HCT116 (cell line): ENCODE data around the gene TBL1X. TPM values are rescaled to one million over a fixed set of nuclear protein-coding genes. Genes with fewer than 3 reads are reported as not detected.

Experiments used
- ATAC-seq: fragments of 200-7000 bp; cut with Tn5 transposase; 2 replicates; pipeline ENCODE4 v1.9.1; 2020; ENCODE audit warnings: mild to moderate bottlenecking, moderate library complexity
- BruUV-seq: library from RNA; stranded (reverse); fragments of 400-500 nt; replicated peaks from 2 replicates; lab custom pipeline; 2021; lab: Mats Ljungman, UMichigan
- CTCF ChIA-PET: fragments of 300-600 bp; sonication (Branson Sonifier 250); formaldehyde crosslinking; loops from one replicate; lab custom pipeline; 2021; ENCODE audit warnings: antibody characterized with exemption; lab: Charles Lee
- POLR2A ChIA-PET: fragments of 300-600, 350-600 bp; sonication (Branson Sonifier 250); formaldehyde crosslinking; loops from one replicate; lab custom pipeline; 2021; ENCODE audit warnings: antibody characterized with exemption; lab: Charles Lee
- RAD21 ChIA-PET, 2 experiments: fragments of 300-600 bp; sonication (Branson Sonifier 250); formaldehyde crosslinking; loops; one replicate each; lab custom pipeline; 2023; ENCODE audit warnings: low total read pairs in 2 of 2; ENCODE audit not compliant: uncharacterized antibody in 2 of 2, unreplicated experiment in 2 of 2, low non-redundant PET in 1 of 2; lab: Charles Lee
- DNase-seq: peaks from one replicate; pipeline ENCODE4 v3.0.0-alpha.2; 2010; ENCODE audit warnings: low read depth, low spot score
- H2AFZ ChIP-seq: fragments of 200-600 bp; shearing (Covaris generic), sonication (generic); 2 replicates; pipeline ENCODE4 v1.6.1; 2017; ENCODE audit warnings: low read depth, mixed run types, mixed read lengths, antibody characterized with exemption, low read length; ENCODE audit not compliant: poor library complexity, severe bottlenecking
- H3K27ac ChIP-seq: 2 replicates; pipeline ENCODE4 v1.5.1; 2012; ENCODE audit warnings: low read depth, low read length
- H3K27me3 ChIP-seq: fragments of 200-600 bp; sonication (generic); 2 replicates; pipeline ENCODE4 v1.6.1; 2016; ENCODE audit warnings: mixed run types, low read length, mixed read lengths; ENCODE audit not compliant: insufficient read depth
- H3K36me3 ChIP-seq, 2 experiments: fragments of 200-500 bp in 1 of 2; fragments of 200-600 bp in 1 of 2; sonication (Bioruptor generic) in 1 of 2; sonication (generic) in 1 of 2; 2 replicates each; pipeline versions ENCODE4 v1.5.1 to v1.6.1; 2014 to 2016; ENCODE audit warnings: low read length in 2 of 2, inconsistent platforms in 1 of 2, mixed read lengths in 1 of 2, mixed run types in 1 of 2; ENCODE audit not compliant: insufficient read depth in 2 of 2, control insufficient read depth in 1 of 2
- H3K4me1 ChIP-seq, 2 experiments: fragments of 200-600 bp in 1 of 2; sonication (generic) in 1 of 2; 2 replicates each; pipeline versions ENCODE4 v1.5.1 to v1.6.1; 2012 to 2017; ENCODE audit warnings: low read length in 2 of 2, inconsistent platforms in 1 of 2, mild to moderate bottlenecking in 1 of 2, mixed read lengths in 1 of 2, mixed run types in 1 of 2, moderate library complexity in 1 of 2; ENCODE audit not compliant: insufficient read depth in 2 of 2, control insufficient read depth in 1 of 2
- H3K4me2 ChIP-seq: fragments of 200-600 bp; sonication (generic); 2 replicates; pipeline ENCODE4 v1.6.1; 2017; ENCODE audit warnings: mixed run types, low read length, mixed read lengths
- H3K4me3 ChIP-seq, 2 experiments: fragments of 200-600 bp in 1 of 2; sonication (generic) in 1 of 2; replicated peaks in 1 of 2; 2 replicates each; pipeline ENCODE4 v1.5.1; 2011 to 2016; ENCODE audit warnings: low read length in 2 of 2, control low read depth in 1 of 2, low read depth in 1 of 2, mild to moderate bottlenecking in 1 of 2, mixed read lengths in 1 of 2, mixed run types in 1 of 2
- H3K79me2 ChIP-seq: fragments of 200-600 bp; sonication (generic); 2 replicates; pipeline ENCODE4 v1.6.1; 2017; ENCODE audit warnings: mild to moderate bottlenecking, mixed run types, low read length, moderate library complexity, mixed read lengths; ENCODE audit not compliant: insufficient read depth
- H3K9ac ChIP-seq: fragments of 200-600 bp; sonication (generic); 2 replicates; pipeline ENCODE4 v1.6.1; 2016; ENCODE audit warnings: low read length, mixed read lengths
- H3K9me2 ChIP-seq: fragments of 200-600 bp; sonication (generic), shearing (Covaris generic); 2 replicates; pipeline ENCODE4 v1.6.1; 2017; ENCODE audit warnings: mixed run types, mild to moderate bottlenecking, moderate library complexity; ENCODE audit not compliant: insufficient read depth
- H3K9me3 ChIP-seq, 2 experiments: fragments of 200-500 bp in 1 of 2; fragments of 200-600 bp in 1 of 2; sonication (Bioruptor generic) in 1 of 2; sonication (generic) in 1 of 2; 2 replicates each; pipeline ENCODE4 v1.6.1; 2014 to 2017; ENCODE audit warnings: low read length in 2 of 2, mixed read lengths in 2 of 2, inconsistent platforms in 1 of 2, low read depth in 1 of 2, mild to moderate bottlenecking in 1 of 2, mixed run types in 1 of 2, moderate library complexity in 1 of 2; ENCODE audit not compliant: control insufficient read depth in 1 of 2, insufficient read depth in 1 of 2
- H4K20me1 ChIP-seq: fragments of 200-600 bp; sonication (generic), shearing (Covaris generic); 2 replicates; pipeline ENCODE4 v1.6.1; 2017; ENCODE audit warnings: mixed run types, mild to moderate bottlenecking, moderate library complexity; ENCODE audit not compliant: insufficient read depth
- ATF3 ChIP-seq: IDR thresholded peaks from 2 replicates; pipeline ENCODE4 v1.6.1; 2012
- CEBPB ChIP-seq: IDR thresholded peaks from 2 replicates; pipeline ENCODE4 v1.6.1; 2012; ENCODE audit warnings: low read depth
- CTCF ChIP-seq, 3 experiments: fragments of 200-600 bp in 1 of 3; sonication (generic) in 1 of 3; IDR thresholded peaks in 2 of 3; conservative IDR thresholded peaks in 1 of 3; 2 replicates each; pipeline ENCODE4 v1.5.1; 2012 to 2017; ENCODE audit warnings: low read depth in 2 of 3, low read length in 2 of 3, antibody characterized with exemption in 1 of 3, borderline replicate concordance in 1 of 3, control low read depth in 1 of 3, mild to moderate bottlenecking in 1 of 3, mixed read lengths in 1 of 3, mixed run types in 1 of 3, moderate library complexity in 1 of 3; ENCODE audit not compliant: insufficient read depth in 1 of 3
- ELF1 ChIP-seq: IDR thresholded peaks from 2 replicates; pipeline ENCODE4 v1.6.1; 2012; ENCODE audit warnings: low read depth, borderline replicate concordance
- EZH2 ChIP-seq: fragments of 200-600 bp; sonication (generic); IDR thresholded peaks from 2 replicates; pipeline ENCODE4 v1.6.1; 2017; ENCODE audit warnings: antibody characterized with exemption, mixed run types
- FOSL1 ChIP-seq: IDR thresholded peaks from 2 replicates; pipeline ENCODE4 v1.6.1; 2012; ENCODE audit warnings: low read depth
- JUND ChIP-seq: IDR thresholded peaks from 2 replicates; pipeline ENCODE4 v1.6.1; 2012
- POLR2A ChIP-seq: IDR thresholded peaks from 2 replicates; pipeline ENCODE4 v1.7.0; 2011; ENCODE audit warnings: borderline replicate concordance; ENCODE audit not compliant: insufficient read depth, insufficient read length; ENCODE audit errors: extremely low read depth
- POLR2AphosphoS5 ChIP-seq: IDR thresholded peaks from 2 replicates; pipeline ENCODE4 v1.6.1; 2011; ENCODE audit warnings: mild to moderate bottlenecking, low read depth, low read length, moderate library complexity
- RAD21 ChIP-seq: IDR thresholded peaks from 2 replicates; pipeline ENCODE4 v1.6.1; 2012; ENCODE audit warnings: low read depth, mild to moderate bottlenecking
- SIN3A ChIP-seq: IDR thresholded peaks from 2 replicates; pipeline ENCODE4 v1.6.1; 2012; ENCODE audit warnings: low read depth
- SP1 ChIP-seq: IDR thresholded peaks from 2 replicates; pipeline ENCODE4 v1.6.1; 2012; ENCODE audit warnings: low read depth
- SRF ChIP-seq: IDR thresholded peaks from 2 replicates; pipeline ENCODE4 v1.6.1; 2012; ENCODE audit warnings: low read depth
- TCF7L2 ChIP-seq: IDR thresholded peaks from 2 replicates; pipeline ENCODE4 v1.7.0; 2011; ENCODE audit warnings: borderline replicate concordance, inconsistent platforms; ENCODE audit not compliant: insufficient read depth, insufficient read length; ENCODE audit errors: extremely low read depth
- YY1 ChIP-seq: IDR thresholded peaks from 2 replicates; pipeline ENCODE4 v1.6.1; 2011; ENCODE audit warnings: low read length, low read depth, moderate library complexity, mild to moderate bottlenecking; ENCODE audit not compliant: insufficient replicate concordance; ENCODE audit errors: extremely low read depth
- ZFX ChIP-seq: fragments of 450-650 bp; IDR thresholded peaks from 2 replicates; pipeline ENCODE4 v1.6.1; 2017
- intact Hi-C: fragments of 100-400 bp; cut with micrococcal nuclease; formaldehyde crosslinking; loops from 2 replicates; pipeline ENCODE4 v1.10.0; 2022
- total RNA-seq: library from RNA; stranded (reverse); gene quantifications from one replicate; pipeline ENCODE4 v1.2.1, GENCODE V29; 2021; ENCODE audit not compliant: unreplicated experiment
- TF ChIP-seq, protein P1 (sequence below): IDR thresholded peaks from 2 replicates; pipeline ENCODE4 v1.6.1; 2012
- TF ChIP-seq, protein P2 (sequence below): IDR thresholded peaks from 2 replicates; pipeline ENCODE4 v1.6.1; 2011; ENCODE audit warnings: mild to moderate bottlenecking, low read length, moderate library complexity; ENCODE audit not compliant: insufficient replicate concordance; ENCODE audit errors: extremely low read depth

TBL1X gene
- total RNA-seq, 1 experiment from 2014 or later, result 37.8 TPM

GRCh38 chrX:9772943-9773342 lies 308.1 kb downstream of the TBL1X start:
- POLR2A ChIA-PET, result no interaction called here
- H3K4me2 ChIP-seq, result no peak overlapping the region
- TF ChIP-seq YY1, result no peak
- no peak for TF ChIP-seq ZFX
- no peaks in the 10 kb centered on the region for H3K4me1 ChIP-seq
- H3K9ac ChIP-seq, result no peak overlapping the region
- H3K36me3 ChIP-seq, result no peaks in the 10 kb centered on the region
- DNase-seq (no peak), ATAC-seq (no peak)
- H3K79me2 ChIP-seq, result no peaks in the 10 kb centered on the region
- H4K20me1 ChIP-seq, result no peaks in the 10 kb centered on the region
- no peaks in the 10 kb centered on the region for H3K27me3 ChIP-seq
- CTCF ChIA-PET, result no interaction called here
- H3K27ac ChIP-seq, result no peak overlapping the region
- BruUV-seq, result no TSS peak
- no peak overlapping the region for H3K4me3 ChIP-seq
- H3K9me3 ChIP-seq, result no peaks in the 10 kb centered on the region
- intact Hi-C loops, result no loop called here
- no peaks in the 10 kb centered on the region for H3K9me2 ChIP-seq
- no peak overlapping the region for H2AFZ ChIP-seq
- RAD21 ChIA-PET, result no interaction called here

- TF ChIP-seq RAD21, result no peak
- no peak for TF ChIP-seq CEBPB
- TF ChIP-seq POLR2AphosphoS5, result no peak
- TF ChIP-seq CTCF (IDR thresholded peaks at IDR 0.05 in 2 of 3, conservative IDR thresholded peaks at IDR 0.05 in 1 of 3; ENCODE audit: borderline replicate concordance in 1 of 3, insufficient read depth in 1 of 3, low read depth in 2 of 3, low read length in 2 of 3), result no peak
- TF ChIP-seq, protein P1, sequence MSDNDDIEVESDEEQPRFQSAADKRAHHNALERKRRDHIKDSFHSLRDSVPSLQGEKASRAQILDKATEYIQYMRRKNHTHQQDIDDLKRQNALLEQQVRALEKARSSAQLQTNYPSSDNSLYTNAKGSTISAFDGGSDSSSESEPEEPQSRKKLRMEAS, result no peak
- no peak for TF ChIP-seq FOSL1
- TF ChIP-seq, protein P2, sequence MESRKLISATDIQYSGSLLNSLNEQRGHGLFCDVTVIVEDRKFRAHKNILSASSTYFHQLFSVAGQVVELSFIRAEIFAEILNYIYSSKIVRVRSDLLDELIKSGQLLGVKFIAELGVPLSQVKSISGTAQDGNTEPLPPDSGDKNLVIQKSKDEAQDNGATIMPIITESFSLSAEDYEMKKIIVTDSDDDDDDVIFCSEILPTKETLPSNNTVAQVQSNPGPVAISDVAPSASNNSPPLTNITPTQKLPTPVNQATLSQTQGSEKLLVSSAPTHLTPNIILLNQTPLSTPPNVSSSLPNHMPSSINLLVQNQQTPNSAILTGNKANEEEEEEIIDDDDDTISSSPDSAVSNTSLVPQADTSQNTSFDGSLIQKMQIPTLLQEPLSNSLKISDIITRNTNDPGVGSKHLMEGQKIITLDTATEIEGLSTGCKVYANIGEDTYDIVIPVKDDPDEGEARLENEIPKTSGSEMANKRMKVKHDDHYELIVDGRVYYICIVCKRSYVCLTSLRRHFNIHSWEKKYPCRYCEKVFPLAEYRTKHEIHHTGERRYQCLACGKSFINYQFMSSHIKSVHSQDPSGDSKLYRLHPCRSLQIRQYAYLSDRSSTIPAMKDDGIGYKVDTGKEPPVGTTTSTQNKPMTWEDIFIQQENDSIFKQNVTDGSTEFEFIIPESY, result no peak
- no peak for TF ChIP-seq EZH2
- TF ChIP-seq ELF1, result no peak
- TF ChIP-seq ATF3, result no peak
- TF ChIP-seq SIN3A, result no peak
- TF ChIP-seq JUND, result no peak
- no peak for TF ChIP-seq POLR2A
- TF ChIP-seq TCF7L2, result no peak
- no peak for TF ChIP-seq SRF
- no peak for TF ChIP-seq SP1
- intact Hi-C loops, result no loop called here
- ATAC-seq, result no peak
- H3K9ac ChIP-seq, result no peak overlapping the region
- H4K20me1 ChIP-seq, result no peaks in the 10 kb centered on the region
- no peak for DNase-seq
- H3K9me3 ChIP-seq, result no peaks in the 10 kb centered on the region
- CTCF ChIA-PET, result no interaction called here
- no peak overlapping the region for H3K4me2 ChIP-seq
- H3K4me1 ChIP-seq, result no peaks in the 10 kb centered on the region
- BruUV-seq, result no TSS peak
- no peaks in the 10 kb centered on the region for H3K27me3 ChIP-seq
- RAD21 ChIA-PET, result no interaction called here
- no peak overlapping the region for H3K4me3 ChIP-seq
- H3K27ac ChIP-seq, result no peak overlapping the region
- no peaks in the 10 kb centered on the region for H3K9me2 ChIP-seq
- no peaks in the 10 kb centered on the region for H3K79me2 ChIP-seq
- no peaks in the 10 kb centered on the region for H3K36me3 ChIP-seq
- H2AFZ ChIP-seq, result no peak overlapping the region
- POLR2A ChIA-PET, result no interaction called here
Measured at GRCh38 chrX:9775930-9776329, 311.1 kb downstream of the TBL1X start.
